Kidney (tissue), 14 donors: Measurements from ENCODE around the gene FUT3. TPM values are rescaled to one million over a fixed set of nuclear protein-coding genes. Genes with fewer than 3 reads are reported as not detected.

ENCODE experiments used
- DNase-seq, 5 donors: peaks; one replicate each; pipeline ENCODE4 v3.0.0-alpha.2; 2013 to 2020
- FAIRE-seq: peaks from 2 replicates; lab custom pipeline; 2012; peaks lifted over from hg19 to GRCh38; lab: Jason Lieb, UNC
- H3K27ac ChIP-seq, 2 donors: one replicate each; pipeline ENCODE4 v1.7.0; 2013; ENCODE audit warnings: low read depth in 2 of 2, low read length in 2 of 2, inconsistent platforms in 1 of 2
- H3K27me3 ChIP-seq: one replicate; pipeline ENCODE4 v1.7.1; 2013; ENCODE audit warnings: low read length, inconsistent platforms; ENCODE audit not compliant: control insufficient read depth, insufficient read depth
- H3K36me3 ChIP-seq, 3 donors: one replicate each; pipeline versions ENCODE4 v1.7.0 to v1.7.1; 2013; ENCODE audit warnings: low read length in 3 of 3, control low read depth in 1 of 3, inconsistent platforms in 1 of 3; ENCODE audit not compliant: insufficient read depth in 3 of 3, control insufficient read depth in 2 of 3
- H3K4me1 ChIP-seq, 3 donors: one replicate each; pipeline versions ENCODE4 v1.7.0 to v1.7.1; 2013; ENCODE audit warnings: low read length in 3 of 3, inconsistent platforms in 1 of 3, low read depth in 1 of 3; ENCODE audit not compliant: control insufficient read depth in 2 of 3, insufficient read depth in 2 of 3
- H3K4me3 ChIP-seq, 3 donors: one replicate each; pipeline versions ENCODE4 v1.7.0 to v1.8.1; 2013; ENCODE audit warnings: low read length in 3 of 3, control low read depth in 1 of 3, inconsistent platforms in 1 of 3
- H3K9ac ChIP-seq, 3 donors: one replicate each; pipeline versions ENCODE4 v1.7.0 to v1.7.1; 2013; ENCODE audit warnings: low read length in 3 of 3, control low read depth in 1 of 3, inconsistent platforms in 1 of 3
- H3K9me3 ChIP-seq, 3 donors: one replicate each; pipeline versions ENCODE4 v1.7.0 to v1.7.1; 2013; ENCODE audit warnings: low read length in 3 of 3, control low read depth in 1 of 3, inconsistent platforms in 1 of 3; ENCODE audit not compliant: control insufficient read depth in 2 of 3, insufficient read depth in 1 of 3
- intact Hi-C: fragments of 100-400 bp; cut with DNase I; formaldehyde crosslinking; loops from one replicate; pipeline ENCODE4 v1.11.1; 2022
- polyA plus RNA-seq: library from polyadenylated mRNA; stranded (reverse); fragments of 350-450 nt; fragmentation: Illumina TruSeq; extraction: RNeasy Lipid Tissue Mini Kit (QIAGEN cat#74804); gene quantifications from one replicate; pipeline ENCODE4 v1.2.3, GENCODE V29; 2014; ENCODE audit warnings: low read depth, low replicate concordance; ENCODE audit not compliant: insufficient read depth
- total RNA-seq: library from RNA; stranded (reverse); fragmentation: NEBNext Ultra II Directional; extraction: Animal tissue kit (Norgen Biotek cat#: 25700); gene quantifications from one replicate; pipeline ENCODE4 v1.2.1, GENCODE V29; 2021
- TF ChIP-seq, protein P1 (sequence below): IDR thresholded peaks from 3 replicates; pipeline ENCODE4 v1.5.1; 2012; ENCODE audit warnings: mild to moderate bottlenecking, moderate library complexity, borderline replicate concordance; ENCODE audit not compliant: insufficient read depth; ENCODE audit errors: extremely low read depth
- donor health status: control.
- donor health status: control.
- donor health status: control.
- donor health status: control.
- donor health status: control.
- donor health status: DM: yes; HTN: yes; CAD: no.
- donor health status: Normal renal cell carcinoma (clear cell type).

The FUT3 gene
- total and polyA plus RNA-seq, 2 donors from 2014 or later = 3.0 to 6.5 TPM

DNA sequence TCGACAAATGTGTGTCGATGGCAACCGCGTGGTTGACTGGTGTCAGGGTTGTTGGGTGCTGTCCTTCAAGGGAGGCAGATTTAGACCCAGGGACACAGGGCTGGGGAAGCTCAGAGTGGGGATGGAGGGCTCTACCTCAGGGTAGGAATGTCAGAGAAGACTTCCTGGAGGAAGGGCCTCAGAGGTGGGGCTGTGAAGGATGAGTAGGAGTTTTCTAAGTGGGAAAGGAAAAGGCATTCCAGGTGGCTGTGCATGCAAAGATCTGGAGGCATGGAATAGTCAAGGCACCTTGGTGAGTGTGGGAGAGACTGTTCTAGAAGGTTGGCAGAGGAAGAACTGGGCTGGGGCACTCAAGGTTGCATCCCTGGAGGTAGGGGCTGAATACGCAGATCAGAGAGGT lies 44.3 kb downstream of the FUT3 start:
- TF ChIP-seq, protein P1, sequence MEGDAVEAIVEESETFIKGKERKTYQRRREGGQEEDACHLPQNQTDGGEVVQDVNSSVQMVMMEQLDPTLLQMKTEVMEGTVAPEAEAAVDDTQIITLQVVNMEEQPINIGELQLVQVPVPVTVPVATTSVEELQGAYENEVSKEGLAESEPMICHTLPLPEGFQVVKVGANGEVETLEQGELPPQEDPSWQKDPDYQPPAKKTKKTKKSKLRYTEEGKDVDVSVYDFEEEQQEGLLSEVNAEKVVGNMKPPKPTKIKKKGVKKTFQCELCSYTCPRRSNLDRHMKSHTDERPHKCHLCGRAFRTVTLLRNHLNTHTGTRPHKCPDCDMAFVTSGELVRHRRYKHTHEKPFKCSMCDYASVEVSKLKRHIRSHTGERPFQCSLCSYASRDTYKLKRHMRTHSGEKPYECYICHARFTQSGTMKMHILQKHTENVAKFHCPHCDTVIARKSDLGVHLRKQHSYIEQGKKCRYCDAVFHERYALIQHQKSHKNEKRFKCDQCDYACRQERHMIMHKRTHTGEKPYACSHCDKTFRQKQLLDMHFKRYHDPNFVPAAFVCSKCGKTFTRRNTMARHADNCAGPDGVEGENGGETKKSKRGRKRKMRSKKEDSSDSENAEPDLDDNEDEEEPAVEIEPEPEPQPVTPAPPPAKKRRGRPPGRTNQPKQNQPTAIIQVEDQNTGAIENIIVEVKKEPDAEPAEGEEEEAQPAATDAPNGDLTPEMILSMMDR = no peak
- intact Hi-C loops = loop anchor here (10.0 kb wide), 1 partner anchor 88 kb away; no protein-coding TSS in a partner anchor
- H3K4me3 ChIP-seq = no peak overlapping the region
- peaks cover 0 to 8% (median 0%) of the 10 kb centered on the region in 3 donors for H3K4me1 ChIP-seq
- no peaks in the 10 kb centered on the region for H3K27me3 ChIP-seq
- H3K27ac ChIP-seq = no peak overlapping the region
- no peaks in the 10 kb centered on the region for H3K36me3 ChIP-seq
- FAIRE-seq = no peak
- no peak overlapping the region for H3K9ac ChIP-seq
- H3K9me3 ChIP-seq = no peaks in the 10 kb centered on the region
- DNase-seq = no peak

DNA sequence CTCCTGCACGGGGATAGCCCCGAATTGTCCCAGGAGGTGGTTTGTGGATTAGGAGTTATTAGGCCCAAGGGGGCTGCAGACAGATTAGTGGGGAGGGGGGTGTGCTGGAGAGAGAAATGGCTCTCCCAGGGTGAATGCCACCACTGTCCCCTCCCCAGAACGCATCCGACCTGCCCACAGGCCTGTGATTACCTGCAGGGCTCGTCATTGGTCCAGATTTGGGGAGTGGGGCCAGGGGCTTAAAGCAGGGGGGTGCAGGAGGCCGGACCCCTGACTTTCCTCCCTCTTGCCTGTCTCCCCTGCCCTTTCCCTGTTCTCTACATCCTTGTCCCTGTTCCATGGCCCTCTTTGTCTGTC lies 45.1 kb downstream of the FUT3 start:
- H3K27me3 ChIP-seq = no peaks in the 10 kb centered on the region
- H3K4me1 ChIP-seq = peaks cover 0 to 10% (median 0%) of the 10 kb centered on the region in 3 donors
- no peak for FAIRE-seq
- H3K9ac ChIP-seq = no peak overlapping the region
- H3K4me3 ChIP-seq = peak overlapping the region in 1 of 3 donors; percentile 21
- no peak for DNase-seq
- no peak overlapping the region for H3K27ac ChIP-seq
- intact Hi-C loops = loop anchor here (10.0 kb wide), 1 partner anchor 89 kb away; no protein-coding TSS in a partner anchor
- H3K36me3 ChIP-seq = no peaks in the 10 kb centered on the region
- no peaks in the 10 kb centered on the region for H3K9me3 ChIP-seq
- TF ChIP-seq, protein P1 = no peak

DNA sequence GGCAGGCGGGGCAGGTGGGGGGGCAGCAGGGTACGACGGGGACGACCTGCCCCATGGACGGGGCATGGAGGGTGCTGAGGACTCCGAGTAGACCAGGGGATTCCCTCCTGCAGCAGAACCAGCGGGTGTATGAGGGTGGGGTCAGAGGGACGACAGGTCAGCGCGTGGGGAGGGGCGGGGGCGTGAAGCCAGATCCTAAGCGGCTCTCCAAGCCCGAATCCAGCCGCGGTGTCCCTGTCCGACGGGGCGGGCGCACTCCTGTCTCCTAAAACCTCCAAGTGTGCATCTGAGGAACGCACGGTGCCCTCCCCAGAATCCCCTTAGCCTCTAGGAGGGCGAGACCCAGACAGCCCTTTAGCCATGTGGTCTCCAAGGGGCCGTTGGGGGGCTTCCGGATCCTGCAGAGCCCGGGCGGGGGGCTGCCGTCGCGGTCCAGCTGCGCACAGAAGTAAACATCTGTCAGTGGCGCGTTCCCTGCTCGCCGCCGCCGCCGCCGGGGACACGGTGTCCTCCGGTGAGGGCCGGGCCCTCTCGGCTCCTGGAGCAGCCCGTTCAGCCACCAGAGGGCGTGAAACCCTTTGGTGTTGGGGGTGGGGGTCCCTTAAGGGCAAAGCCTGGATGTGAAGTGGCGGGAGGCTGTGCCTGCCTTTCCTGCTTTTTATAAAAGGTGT lies 45.7 kb downstream of the FUT3 start:
- no peak overlapping the region for H3K9ac ChIP-seq
- no peak overlapping the region for H3K27ac ChIP-seq
- H3K4me3 ChIP-seq = peak overlapping the region in 1 of 3 donors; percentile 21
- no peaks in the 10 kb centered on the region for H3K27me3 ChIP-seq
- intact Hi-C loops = loop anchor here (10.0 kb wide), 1 partner anchor 89 kb away; no protein-coding TSS in a partner anchor
- no peaks in the 10 kb centered on the region for H3K36me3 ChIP-seq
- H3K9me3 ChIP-seq = no peaks in the 10 kb centered on the region
- FAIRE-seq = no peak
- DNase-seq = peak; percentile 86 to 94 (median 91)
- peaks cover 0 to 10% (median 0%) of the 10 kb centered on the region in 3 donors for H3K4me1 ChIP-seq
- TF ChIP-seq, protein P1 = peak; percentile 63
